Measurements from ENCODE around the gene PSMA7.
"Not testable (repeated sequence)": the region's sequence is repeated elsewhere in the genome, so short reads cannot be mapped to it uniquely, and the experiment has no call there.

Gene PSMA7

DNA sequence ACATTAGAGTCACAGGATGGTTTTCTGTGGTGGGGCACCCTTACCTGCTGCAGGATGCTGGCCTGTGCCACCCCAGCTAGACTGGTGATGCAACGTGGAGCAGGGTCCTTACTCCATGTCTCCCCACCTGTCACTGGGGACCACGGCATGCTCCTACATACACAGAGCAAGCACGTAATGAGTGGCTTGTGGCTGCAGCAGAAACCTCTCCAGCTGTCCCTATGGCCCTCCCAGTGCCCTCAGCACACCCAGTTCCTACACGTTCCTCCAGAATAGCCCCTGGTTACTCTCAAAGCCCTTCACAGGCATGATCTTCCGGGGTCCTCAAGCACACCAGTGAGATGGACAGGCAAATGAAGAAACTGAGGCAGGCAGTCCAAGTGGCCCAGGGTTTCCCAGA, 24.1 kb downstream of the PSMA7 start:
- DNase-seq (ENCODE audit: low read depth): no peak

DNA sequence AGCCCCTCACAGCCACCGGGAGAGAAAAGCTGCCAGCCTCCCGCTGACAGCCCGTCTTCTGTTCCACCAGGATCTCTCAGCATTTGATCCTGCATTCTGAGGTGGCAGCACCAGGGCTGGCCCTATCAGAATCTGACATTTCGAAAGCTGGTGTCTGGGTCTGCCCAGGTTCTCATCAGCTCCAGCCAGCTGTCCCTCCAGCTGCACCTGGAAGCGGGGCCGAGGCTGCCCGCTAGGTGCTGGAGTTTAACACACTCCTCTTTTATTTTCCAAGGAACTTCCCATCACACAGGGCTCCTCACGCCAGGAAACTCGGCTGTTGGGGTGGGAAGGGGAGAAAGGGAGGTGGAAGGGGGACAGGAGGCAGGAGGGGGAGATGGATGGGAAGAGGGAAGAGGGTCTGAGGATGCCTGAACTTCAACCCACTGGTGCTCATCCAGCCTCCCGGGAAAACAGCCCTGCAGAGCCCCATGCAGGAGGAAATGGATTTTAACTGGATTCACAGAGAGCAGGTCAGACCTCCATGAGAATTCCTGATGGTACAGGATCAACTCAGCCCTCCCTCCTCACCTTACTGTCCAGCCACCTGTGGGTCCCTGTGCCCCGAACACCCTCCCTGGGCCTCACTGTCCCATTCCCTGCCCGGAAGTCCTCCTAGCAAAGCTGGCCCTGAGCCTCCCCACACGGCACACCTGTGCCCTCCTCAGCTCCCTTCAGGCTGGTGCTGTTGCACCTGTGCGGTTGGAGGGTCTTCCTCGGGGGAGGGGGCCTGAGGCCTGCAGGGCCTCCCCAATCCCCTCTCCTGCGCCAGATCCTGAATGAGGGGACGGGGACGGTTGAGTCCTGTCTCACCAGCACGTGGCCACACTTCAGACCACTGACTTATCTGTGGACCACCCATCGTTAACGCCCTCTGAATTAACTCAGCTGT, 24.8 kb downstream of the PSMA7 start:
- no peak for DNase-seq (ENCODE audit: low read depth)

DNA sequence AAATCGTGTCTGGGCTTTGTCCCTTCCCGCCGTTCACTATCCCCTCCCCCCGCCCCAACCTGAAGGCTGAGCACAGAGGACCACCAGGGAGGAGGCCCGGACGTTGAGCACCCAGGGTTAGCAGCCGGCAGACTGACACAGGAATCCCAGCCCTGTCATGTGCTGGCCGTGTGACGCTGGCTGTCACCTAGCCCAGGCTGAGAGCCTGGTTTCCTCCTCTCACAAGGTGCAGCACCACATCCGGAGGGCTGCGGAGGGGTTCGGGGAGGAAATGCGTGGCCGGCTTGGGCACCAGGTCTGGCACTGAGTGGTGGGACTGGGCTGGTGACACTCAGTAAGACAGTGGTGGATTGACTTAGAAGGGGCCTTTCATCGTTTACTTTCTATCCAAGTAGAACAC, 25.5 kb downstream of the PSMA7 start:
- no peak for DNase-seq (ENCODE audit: low read depth)

DNA sequence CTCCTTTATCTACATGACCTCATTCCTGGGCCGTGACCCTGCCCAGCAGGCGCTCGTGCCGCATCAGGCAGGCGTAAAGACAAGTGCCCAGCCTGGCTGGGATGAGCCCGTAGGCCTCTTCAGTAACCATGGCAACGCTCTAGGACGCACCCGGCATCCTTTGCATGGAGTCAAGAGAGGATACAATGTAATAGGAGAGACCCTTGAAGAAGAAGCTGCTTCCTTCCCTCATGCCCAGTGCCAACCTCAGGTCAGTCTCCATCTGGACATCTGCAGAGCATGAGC, 25.9 kb downstream of the PSMA7 start:
- DNase-seq (ENCODE audit: low read depth): no peak

DNA sequence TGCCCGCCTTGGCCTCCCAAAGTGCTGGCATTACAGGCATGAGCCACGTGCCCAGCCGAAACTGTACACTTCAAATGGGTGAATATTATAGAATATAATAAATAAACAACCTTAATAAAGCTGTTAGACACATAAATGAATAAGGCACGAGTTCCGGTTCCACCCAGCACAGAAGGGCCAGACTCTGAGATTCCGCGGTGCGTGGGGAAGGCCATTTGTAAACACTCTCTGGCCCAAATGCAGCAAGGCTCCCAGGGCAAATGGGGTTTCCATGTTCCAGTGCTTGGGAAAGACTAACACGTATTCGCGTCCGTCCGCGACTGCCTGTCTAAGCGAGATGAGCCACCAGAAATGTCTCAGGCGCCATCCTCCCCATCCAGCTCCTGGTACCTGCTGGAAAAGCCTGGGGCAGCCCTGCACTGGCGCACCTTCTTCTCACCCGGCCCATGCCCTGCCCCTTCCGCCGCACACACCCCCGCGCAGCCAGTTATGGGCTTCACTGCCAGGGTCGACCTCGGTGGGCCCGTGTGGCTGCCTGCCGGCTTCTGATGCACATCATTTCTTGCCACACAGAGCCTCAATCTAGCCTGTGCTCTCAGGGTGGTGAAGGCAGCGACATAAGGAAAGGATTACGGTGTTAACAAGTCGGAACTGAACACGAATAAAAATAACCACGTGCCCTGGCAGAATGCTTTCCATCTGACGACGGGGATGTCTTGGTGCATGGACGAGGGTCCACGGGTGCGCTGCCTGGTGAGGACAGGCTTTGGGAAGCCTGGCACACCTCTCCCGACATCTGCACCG, 26.4 kb downstream of the PSMA7 start:
- no peak for DNase-seq (ENCODE audit: low read depth)

DNA sequence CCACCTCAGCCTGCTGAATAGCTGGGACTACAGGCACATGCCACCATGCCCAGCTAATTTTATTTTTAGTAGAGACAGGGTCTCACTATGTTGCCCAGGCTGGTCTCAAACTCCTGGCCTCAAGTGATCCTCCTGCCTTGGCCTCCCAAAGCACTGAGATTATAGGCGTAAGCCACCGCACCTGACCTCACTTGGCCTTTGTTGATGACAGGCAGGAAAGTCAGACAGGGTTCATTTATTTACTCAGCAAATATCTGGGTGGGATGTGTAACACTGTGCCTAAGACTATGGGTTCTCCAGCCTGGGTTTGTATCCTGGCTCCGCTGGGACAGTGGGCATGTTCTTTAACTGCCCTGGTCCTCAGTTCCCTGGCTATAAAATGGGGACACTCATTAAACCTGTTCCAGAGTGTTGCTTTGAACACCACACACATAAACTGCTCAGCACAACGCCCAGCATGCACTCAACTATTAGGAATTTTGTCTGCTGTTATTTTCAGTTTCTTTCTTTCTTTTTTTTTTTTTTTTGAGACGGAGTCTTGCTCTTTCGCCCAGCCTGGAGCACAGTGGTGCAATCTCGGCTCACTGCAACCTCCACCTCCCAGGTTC, 27.3 kb downstream of the PSMA7 start:
- not testable (repeated sequence) for DNase-seq (ENCODE audit: low read depth)

- no peak for DNase-seq (ENCODE audit: low read depth)
These were observed 28.3 kb downstream of the PSMA7 start for GRCh38 chr20:62114894-62115293.

GRCh38 chr20:62112368-62112767, 30.8 kb downstream of the PSMA7 start:
- no peak for DNase-seq (ENCODE audit: low read depth)

- DNase-seq (ENCODE audit: low read depth): no peak
These were observed 32.0 kb downstream of the PSMA7 start for GRCh38 chr20:62111148-62111547.

- no peak for DNase-seq (ENCODE audit: low read depth)
These were observed 37.6 kb downstream of the PSMA7 start for GRCh38 chr20:62105592-62105991.

DNA sequence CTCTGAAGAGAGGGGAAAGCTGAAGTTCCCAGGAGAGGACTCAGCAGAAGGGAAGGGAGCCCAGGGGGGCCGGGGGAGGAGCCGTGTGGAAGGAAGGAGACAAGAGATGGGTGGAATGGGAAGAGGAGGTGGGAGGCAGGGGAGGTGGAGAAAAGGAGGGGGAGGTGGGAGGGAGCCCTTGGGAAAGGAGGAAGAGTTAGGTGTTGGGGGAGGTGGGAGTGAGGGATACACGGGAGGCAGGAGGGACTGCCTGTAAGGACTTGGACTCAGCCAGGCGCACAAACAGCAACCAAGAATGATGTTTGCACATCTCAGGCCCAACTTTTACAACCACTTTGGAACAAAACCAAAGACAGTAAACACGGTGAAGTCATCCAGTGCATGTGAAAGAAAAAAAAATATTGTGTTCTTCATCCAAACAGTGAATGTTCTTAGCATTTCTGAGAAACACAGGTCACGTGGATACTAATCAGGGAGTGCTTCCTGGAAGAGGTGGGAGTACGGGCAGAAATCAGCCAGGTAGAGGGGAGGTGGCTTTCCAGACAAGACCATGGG, 38.3 kb downstream of the PSMA7 start:
- DNase-seq (ENCODE audit: low read depth): peak; percentile 67

GRCh38 chr20:62104234-62104789, 38.9 kb downstream of the PSMA7 start:
- no peak for DNase-seq (ENCODE audit: low read depth)

GRCh38 chr20:62103508-62104233, 39.5 kb downstream of the PSMA7 start:
- DNase-seq (ENCODE audit: low read depth): no peak

- DNase-seq (ENCODE audit: low read depth): no peak
These were observed 42.1 kb downstream of the PSMA7 start for GRCh38 chr20:62101078-62101477.

GRCh38 chr20:62097881-62098407, 45.2 kb downstream of the PSMA7 start:
- no peak for DNase-seq (ENCODE audit: low read depth)

DNA sequence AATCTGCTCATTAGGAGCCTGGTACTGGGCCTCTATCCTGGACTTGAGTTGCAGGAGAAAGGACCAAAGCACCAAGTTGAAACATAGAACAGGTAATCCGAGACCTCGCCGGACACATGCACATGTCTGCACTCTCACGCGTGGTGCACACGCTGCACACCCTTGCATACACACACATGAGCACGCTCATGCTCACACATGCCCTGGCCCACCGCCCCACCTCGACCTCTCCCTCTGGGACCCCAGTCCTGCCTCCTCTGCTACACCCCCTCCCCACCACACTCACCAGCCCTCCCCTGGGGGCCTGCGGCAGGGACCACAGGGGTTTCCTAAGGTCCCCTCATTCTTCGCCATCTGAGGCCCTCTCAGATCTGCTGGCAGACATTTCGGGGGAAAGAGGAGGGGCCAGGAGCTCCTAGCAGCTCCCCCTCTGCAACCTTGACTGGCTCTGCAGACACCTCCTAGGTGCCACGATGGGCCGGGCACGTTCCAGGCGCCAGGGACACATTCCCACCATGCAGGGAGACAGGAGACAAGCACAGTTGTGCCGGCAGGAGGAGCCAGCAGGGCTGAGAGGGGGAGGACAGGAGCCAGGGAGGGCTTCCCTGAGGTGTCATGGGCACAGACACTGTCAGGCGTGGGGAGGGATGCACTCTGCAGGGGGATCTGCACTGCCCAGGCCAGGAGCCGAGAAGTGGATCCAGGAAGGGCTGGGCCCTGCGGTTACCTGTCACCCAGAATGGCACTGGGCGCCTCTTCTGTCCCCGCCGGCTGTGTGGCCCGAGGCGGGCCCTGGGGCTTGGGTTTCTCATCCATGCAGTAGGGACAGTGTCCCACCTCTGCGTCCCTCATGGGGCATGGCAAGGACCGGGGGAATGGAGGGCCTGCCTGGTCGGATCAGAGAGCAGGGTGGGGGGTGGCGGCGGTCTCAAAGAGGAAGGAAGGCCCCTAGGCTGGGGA, 46.5 kb downstream of the PSMA7 start:
- no peak for DNase-seq (ENCODE audit: low read depth)

- no peak for DNase-seq (ENCODE audit: low read depth)
These were observed 53.8 kb downstream of the PSMA7 start for GRCh38 chr20:62089393-62089792.

DNA sequence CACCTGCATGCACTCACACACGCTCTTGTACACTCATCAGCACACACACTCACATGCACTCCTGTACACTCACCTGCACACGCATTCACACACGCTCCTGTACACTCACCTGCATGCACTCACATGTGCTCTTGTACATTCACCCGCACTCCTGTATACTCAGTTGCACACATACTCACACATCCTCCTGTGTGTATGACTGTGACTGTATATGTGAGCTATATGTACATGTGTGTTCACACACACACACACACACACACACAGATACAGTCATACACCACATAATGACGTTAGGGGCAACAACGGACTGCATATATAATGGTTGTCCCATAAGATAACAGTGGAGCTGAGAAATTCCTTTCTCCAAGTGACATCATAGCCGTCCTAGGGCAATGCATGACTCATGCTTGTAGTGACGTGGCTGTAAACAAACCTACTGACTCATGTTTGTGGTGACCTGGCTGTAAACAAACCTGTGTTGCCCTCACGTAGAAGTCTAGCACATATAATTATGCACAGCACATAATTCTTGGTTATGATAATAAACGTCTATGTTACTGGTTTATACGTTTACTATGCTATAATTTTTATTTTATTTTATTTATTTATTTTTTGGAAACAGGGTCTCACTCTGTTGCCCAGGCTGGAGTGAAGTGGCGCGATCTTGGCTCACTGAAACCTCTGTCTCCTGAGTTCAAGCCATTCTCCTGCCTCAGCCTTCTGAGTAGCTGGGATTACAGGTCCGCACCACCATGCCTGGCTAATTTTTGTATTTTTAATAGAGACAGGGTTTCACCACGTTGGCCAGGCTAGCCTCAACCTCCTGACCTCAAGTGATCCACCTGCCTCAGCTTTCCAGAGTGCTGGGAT, 54.7 kb downstream of the PSMA7 start:
- peak; percentile 98 for DNase-seq (ENCODE audit: low read depth)

GRCh38 chr20:62087632-62088031, 55.6 kb downstream of the PSMA7 start:
- no peak for DNase-seq (ENCODE audit: low read depth)

All from iris pigment epithelial cell (primary cell).